GM13977 (cell line): ENCODE results near the gene TNFRSF8.
A peak's percentile ranks its signal among the peaks of the same experiment; 100 is the strongest.

Source experiments
- DNase-seq: peaks from one replicate; pipeline ENCODE4 v3.0.0; 2012; ENCODE audit warnings: low spot score
- in situ Hi-C: fragments of 300-500 bp; cut with MboI; formaldehyde crosslinking; loops from one replicate; pipeline ENCODE4 v1.12.0; 2022; ENCODE audit warnings: low sequenced_read_pairs, low pct_unique_long_range_greater_than_20kb, mixed read lengths, inconsistent platforms; ENCODE audit not compliant: unreplicated experiment
- TF ChIP-seq, protein P1 (sequence below): IDR thresholded peaks from 2 replicates; pipeline ENCODE4 v1.5.1; 2012; ENCODE audit warnings: mild to moderate bottlenecking, control low read depth; ENCODE audit not compliant: insufficient read depth; ENCODE audit errors: extremely low read depth, missing control alignments

TNFRSF8 gene

DNA sequence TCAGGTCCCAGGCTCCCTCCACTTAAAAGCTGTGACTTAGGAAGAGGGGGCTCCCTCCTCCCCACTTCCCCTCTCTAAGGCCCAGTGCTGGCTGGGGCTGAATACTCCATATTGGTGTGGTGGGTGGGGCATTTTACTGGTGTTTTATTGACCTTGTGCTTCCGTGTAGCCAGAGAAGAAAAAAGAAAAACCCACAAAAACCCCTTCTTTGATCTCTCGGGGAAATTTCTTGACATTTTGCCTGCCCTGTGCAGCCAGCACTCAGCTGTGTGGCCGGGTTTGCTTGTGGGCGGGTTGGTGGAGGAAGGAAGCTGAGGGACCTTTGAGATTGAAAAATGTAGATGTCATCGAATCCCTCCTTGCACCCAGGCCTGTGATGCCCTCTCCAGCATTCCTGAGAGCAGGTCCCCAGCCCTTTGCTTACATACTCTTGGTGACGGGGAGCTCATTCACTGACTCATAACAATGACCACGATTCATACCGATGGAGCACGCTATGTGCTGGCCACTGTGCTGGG is 24.8 kb downstream of the TNFRSF8 start:
- TF ChIP-seq, protein P1, sequence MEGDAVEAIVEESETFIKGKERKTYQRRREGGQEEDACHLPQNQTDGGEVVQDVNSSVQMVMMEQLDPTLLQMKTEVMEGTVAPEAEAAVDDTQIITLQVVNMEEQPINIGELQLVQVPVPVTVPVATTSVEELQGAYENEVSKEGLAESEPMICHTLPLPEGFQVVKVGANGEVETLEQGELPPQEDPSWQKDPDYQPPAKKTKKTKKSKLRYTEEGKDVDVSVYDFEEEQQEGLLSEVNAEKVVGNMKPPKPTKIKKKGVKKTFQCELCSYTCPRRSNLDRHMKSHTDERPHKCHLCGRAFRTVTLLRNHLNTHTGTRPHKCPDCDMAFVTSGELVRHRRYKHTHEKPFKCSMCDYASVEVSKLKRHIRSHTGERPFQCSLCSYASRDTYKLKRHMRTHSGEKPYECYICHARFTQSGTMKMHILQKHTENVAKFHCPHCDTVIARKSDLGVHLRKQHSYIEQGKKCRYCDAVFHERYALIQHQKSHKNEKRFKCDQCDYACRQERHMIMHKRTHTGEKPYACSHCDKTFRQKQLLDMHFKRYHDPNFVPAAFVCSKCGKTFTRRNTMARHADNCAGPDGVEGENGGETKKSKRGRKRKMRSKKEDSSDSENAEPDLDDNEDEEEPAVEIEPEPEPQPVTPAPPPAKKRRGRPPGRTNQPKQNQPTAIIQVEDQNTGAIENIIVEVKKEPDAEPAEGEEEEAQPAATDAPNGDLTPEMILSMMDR: no peak
- DNase-seq: peak; percentile 73
- in situ Hi-C loops: no loop called here

DNA sequence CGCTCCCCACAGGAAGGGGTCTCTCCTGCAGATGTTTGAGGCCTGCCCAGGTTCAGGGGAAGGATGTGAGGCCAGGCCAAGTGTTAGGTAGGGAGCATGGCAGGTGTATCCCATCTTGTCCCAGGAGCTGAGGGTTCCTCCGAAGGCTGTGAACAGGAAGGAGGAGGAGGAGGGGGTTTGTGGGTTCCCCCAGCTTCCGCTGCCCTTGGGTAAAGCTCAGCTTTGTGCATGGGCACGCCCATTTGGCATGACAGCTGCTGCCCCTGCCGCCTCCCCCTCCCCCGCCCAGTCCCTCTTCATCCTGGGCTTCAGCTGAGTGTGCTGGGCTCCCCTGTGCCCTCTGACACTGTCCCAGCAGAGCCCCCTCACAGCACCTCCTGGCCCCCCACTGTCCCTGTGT is 25.5 kb downstream of the TNFRSF8 start:
- TF ChIP-seq, protein P1: no peak
- no peak for DNase-seq
- in situ Hi-C loops: no loop called here

DNA sequence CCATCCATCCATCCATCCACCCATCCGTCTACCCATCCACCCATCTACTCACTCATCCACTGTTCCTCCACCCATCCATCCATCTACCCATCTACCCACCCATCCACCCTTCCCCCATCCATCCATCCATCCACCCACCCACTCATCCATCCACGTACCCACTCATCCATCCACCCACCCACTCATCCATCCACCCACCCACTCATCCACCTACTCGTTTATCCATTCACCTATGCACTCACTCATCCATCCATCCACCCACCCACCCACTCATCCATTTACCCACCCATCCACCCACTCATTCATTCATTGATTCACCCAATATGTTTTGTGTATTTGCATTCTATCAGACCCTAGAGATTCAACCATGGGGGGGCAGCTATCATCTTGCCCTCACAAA is 27.2 kb downstream of the TNFRSF8 start:
- in situ Hi-C loops: no loop called here
- DNase-seq: no peak
- TF ChIP-seq, protein P1: no peak

DNA sequence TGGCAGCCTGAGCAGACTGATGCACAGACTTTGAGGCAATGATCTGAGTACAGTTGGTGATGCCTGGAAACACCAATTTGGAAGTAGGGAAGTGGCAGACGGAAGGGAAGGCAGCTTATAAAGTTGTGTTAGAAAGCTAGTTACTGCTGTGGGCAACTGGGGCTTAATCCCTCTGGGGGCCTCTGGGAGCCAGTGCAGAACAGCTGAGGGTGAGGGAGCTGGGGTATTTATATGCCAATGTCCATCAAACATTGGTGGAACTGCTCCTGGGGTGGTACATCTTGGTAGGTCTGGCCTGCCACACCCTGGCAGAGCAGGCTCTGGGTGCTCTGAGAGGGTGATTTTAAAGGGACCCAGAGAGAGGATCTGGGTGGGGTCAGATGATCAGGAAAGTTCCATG is 28.1 kb downstream of the TNFRSF8 start:
- in situ Hi-C loops: no loop called here
- TF ChIP-seq, protein P1: no peak
- no peak for DNase-seq

DNA sequence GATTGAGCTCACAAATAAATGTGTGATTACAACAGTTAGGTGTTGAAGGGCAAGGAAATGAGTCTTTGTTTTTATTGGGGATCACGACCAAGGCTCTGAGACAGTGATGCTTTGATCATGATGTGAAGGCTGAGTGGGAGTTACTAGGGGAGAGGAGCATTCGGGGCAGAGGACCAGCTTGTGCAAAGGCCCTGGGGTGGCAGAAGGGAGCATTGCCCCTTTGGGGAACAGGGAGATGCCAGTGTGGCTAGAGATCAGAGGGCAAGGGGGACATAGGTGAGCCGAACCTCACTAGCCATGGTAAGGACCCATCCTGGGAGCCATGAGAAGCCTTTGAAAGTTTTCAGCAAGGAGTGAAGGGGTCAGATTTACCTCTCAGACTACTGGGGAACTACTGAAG is 31.1 kb downstream of the TNFRSF8 start:
- no peak for DNase-seq
- in situ Hi-C loops: no loop called here
- TF ChIP-seq, protein P1: no peak

DNA sequence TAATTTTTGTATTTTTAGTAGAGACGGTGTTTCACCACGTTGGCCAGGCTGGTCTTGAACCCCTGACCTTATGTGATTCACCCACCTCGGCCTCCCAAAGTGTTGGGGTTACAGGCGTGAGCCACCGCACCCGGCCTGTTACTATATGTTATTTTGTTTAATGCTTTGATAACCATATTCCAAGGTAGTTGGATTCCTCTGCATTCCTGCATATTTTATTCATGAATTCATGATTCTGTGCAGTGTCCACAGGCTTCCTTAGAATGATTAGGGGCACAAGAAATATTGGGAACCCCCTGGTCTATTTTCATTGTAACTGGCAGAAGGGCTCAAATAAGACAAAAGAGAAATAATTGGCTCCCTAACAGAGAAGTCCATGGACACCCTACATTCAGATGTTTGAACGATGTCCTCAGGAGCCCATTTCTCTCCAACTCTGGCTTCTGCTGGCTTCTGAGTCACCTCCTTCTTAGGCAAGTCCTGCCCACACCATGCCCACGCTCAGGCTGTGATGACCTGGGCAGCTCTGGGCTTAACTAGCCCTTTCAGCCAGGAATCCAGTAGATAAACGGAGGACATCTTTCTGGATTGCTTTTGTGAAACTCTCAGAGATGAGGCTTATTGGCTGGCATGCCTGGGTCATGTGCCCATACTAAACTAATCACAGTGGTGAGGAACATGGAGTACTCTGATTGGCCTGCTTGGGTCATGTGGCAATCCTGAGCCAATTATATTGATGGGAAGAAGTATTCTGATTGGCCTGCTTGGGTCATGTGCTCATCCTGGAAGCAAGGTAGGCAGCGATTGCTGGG is 32.6 kb downstream of the TNFRSF8 start:
- TF ChIP-seq, protein P1: no peak
- in situ Hi-C loops: no loop called here
- no peak for DNase-seq

DNA sequence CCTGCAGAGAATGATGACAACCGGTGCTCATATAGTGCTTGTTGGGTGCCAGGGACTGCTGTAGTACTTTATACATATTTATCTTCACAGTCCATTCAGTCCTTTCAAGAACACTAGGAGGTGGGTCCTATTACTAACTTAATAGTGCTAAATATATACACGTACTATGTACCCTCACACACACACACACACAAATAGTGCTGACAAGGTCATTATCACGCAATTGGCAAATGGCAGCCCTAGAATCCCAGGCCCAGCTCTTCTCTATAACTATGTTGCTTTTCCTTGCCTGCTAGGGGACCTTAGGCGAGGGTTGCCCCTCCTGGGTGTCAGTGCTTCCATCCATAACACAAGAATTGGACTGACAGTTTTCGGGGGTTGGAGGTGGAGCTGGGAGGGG is 33.5 kb downstream of the TNFRSF8 start:
- TF ChIP-seq, protein P1: no peak
- in situ Hi-C loops: no loop called here
- no peak for DNase-seq
